ENCODE data around the gene VDAC1.

VDAC1 gene

DNA sequence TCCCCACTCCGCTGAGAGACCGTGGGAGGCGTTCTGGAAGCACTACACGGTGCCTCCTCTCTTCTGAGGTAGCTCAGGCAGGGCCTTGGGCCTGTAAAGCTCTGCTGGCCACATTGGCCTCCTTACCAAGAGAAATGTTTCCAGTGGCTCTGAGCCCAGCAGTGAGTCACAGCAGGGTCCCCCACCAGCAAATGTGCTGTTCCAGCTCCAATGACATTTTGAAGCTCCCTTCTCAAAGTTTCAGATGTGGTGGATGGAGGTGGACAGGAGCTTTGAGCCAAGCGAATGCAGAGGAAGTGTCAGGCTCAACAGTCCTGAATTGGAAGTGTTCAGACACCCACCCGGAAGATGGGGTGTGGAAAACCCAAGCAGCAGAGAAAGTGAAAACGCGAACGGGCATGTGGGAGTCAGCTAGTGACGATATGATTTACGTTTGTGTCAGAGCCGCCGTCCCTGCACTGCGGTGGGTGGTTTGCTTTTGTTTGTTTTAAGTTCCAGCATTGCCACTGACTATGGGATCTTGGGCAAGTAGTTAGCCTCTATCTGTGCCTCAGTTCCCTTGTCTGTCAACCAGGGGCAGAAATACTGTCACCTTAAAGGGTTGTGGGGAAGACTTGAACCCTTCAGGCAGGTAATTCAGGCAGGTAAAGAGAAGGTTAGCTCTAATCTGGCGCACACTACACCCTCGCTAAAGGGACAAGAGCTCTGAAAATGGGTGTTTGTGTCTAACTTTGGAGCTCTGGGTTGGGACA, 74.5 kb downstream of the VDAC1 start:
- H3K9ac ChIP-seq (ENCODE audit: low read length in 5 of 5), result no peak overlapping the region
- H3K4me3 ChIP-seq (ENCODE audit: low read depth in 1 of 5, low read length in 5 of 5), result peak overlapping the region in 2 of 5 donors; percentile 5 to 21
- no peaks in the 10 kb centered on the region for H3K36me3 ChIP-seq (ENCODE audit: control insufficient read depth in 5 of 5, insufficient read depth in 5 of 5, low read length in 5 of 5)
- H3K9me3 ChIP-seq (ENCODE audit: control insufficient read depth in 5 of 5, low read length in 5 of 5), result no peaks in the 10 kb centered on the region
- peaks cover 0 to 28% (median 16%) of the 10 kb centered on the region in 5 donors for H3K4me1 ChIP-seq (ENCODE audit: control insufficient read depth in 5 of 5, insufficient read depth in 5 of 5, low read length in 5 of 5)
- H3K27ac ChIP-seq (ENCODE audit: low read depth, low read length), result no peak overlapping the region
- H3K27me3 ChIP-seq (ENCODE audit: control insufficient read depth in 5 of 5, insufficient read depth in 4 of 5, low read length in 5 of 5), result peaks cover 0 to 8% (median under 1%) of the 10 kb centered on the region in 5 donors

DNA sequence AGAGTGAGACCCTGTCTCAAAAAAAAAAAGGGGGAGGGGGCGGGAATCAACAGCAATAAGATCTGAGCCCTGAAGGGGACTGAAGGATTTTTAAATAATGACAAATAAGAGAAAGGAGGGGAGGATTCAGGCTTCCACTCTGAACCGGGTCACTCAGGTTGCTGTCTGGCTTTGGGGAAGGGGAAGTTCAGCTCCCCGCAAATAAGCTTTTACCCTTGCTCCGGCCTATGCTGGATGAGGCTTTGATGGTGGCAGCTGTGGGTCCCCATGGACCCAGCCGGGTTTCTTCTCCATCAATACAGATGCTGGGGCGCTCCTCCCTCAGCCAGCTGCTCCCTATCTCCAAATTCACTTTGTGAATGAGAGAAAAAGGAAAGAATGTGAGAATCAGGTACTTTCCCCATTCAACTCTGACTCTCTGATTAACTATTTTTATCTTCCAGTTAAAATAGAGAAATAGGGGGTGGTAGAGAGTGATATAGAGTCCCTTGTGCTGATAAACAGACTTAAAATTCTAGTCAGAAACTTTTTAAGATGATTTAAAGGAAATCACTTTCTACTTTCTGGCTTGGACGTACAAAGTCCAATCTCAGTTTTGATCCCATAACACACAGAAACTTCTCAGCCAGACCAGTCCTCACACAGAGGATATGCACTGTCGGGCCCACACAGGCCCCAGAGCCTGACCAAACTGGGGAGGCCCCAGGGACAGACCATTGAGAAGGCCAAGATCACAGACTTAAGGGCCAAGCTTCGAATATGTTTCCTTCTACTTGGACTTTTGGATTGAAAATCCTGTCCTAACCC, 76.0 kb downstream of the VDAC1 start:
- Histone ChIP-seq H3K9me3 (ENCODE audit: control insufficient read depth in 5 of 5, low read length in 5 of 5) (no peaks in the 10 kb centered on the region), H3K36me3 (ENCODE audit: control insufficient read depth in 5 of 5, insufficient read depth in 5 of 5, low read length in 5 of 5) (no peaks in the 10 kb centered on the region), H3K9ac (ENCODE audit: low read length in 5 of 5) (peak overlapping the region in 1 of 5 donors; percentile 3), H3K27me3 (ENCODE audit: control insufficient read depth in 5 of 5, insufficient read depth in 4 of 5, low read length in 5 of 5) (peaks cover 4 to 8% (median 7%) of the 10 kb centered on the region in 5 donors), H3K4me3 (ENCODE audit: low read depth in 1 of 5, low read length in 5 of 5) (no peak overlapping the region), H3K4me1 (ENCODE audit: control insufficient read depth in 5 of 5, insufficient read depth in 5 of 5, low read length in 5 of 5) (peaks cover 0 to 23% (median 12%) of the 10 kb centered on the region in 5 donors), H3K27ac (ENCODE audit: low read depth, low read length) (no peak overlapping the region)

DNA sequence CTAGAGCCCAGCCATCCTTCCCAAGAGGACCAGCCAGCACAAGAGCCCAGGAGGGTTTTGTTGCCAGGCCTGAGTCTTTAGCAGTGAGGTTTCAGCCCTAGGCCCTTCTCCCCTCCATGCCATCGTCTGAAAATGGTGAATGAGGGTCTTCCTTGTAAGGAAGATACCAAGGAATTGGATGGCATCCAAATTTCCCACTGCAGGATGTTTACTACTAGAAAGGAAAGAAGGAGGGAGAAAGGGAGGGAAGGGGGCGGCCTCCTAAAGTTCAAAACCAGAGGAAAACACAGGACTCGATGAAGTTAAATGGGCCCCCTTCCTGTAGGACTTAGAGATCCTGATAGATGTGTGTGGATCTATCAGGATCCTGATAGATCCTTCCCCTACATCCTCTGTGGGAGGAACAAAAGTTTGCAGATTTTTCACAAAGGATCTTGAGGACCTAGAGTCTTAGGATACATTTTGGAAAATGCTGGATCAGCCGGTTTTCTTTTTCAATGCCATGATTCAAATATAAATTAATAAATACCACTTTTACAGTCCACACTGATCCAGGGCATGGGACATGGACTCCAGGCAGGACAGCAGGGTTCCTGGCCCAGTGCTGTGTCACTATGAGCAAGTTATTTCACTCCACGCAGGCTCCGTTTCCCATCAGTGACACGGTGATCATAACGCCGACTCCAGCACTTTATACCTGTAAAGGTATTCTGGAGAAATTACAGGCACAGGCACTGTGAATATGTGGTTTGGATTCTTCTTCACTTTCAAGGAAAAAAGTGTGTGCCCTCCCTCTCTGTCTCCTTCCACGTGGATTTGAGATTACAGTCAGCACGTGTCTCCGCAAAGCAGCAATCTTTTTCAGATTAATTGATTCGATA, 77.2 kb downstream of the VDAC1 start:
- no peak overlapping the region for H3K27ac ChIP-seq (ENCODE audit: low read depth, low read length)
- peaks cover 4 to 8% (median 7%) of the 10 kb centered on the region in 5 donors for H3K27me3 ChIP-seq (ENCODE audit: control insufficient read depth in 5 of 5, insufficient read depth in 4 of 5, low read length in 5 of 5)
- H3K4me1 ChIP-seq (ENCODE audit: control insufficient read depth in 5 of 5, insufficient read depth in 5 of 5, low read length in 5 of 5), result peaks cover 0 to 17% (median 7%) of the 10 kb centered on the region in 5 donors
- no peak overlapping the region for H3K4me3 ChIP-seq (ENCODE audit: low read depth in 1 of 5, low read length in 5 of 5)
- no peaks in the 10 kb centered on the region for H3K36me3 ChIP-seq (ENCODE audit: control insufficient read depth in 5 of 5, insufficient read depth in 5 of 5, low read length in 5 of 5)
- no peak overlapping the region for H3K9ac ChIP-seq (ENCODE audit: low read length in 5 of 5)
- no peaks in the 10 kb centered on the region for H3K9me3 ChIP-seq (ENCODE audit: control insufficient read depth in 5 of 5, low read length in 5 of 5)

DNA sequence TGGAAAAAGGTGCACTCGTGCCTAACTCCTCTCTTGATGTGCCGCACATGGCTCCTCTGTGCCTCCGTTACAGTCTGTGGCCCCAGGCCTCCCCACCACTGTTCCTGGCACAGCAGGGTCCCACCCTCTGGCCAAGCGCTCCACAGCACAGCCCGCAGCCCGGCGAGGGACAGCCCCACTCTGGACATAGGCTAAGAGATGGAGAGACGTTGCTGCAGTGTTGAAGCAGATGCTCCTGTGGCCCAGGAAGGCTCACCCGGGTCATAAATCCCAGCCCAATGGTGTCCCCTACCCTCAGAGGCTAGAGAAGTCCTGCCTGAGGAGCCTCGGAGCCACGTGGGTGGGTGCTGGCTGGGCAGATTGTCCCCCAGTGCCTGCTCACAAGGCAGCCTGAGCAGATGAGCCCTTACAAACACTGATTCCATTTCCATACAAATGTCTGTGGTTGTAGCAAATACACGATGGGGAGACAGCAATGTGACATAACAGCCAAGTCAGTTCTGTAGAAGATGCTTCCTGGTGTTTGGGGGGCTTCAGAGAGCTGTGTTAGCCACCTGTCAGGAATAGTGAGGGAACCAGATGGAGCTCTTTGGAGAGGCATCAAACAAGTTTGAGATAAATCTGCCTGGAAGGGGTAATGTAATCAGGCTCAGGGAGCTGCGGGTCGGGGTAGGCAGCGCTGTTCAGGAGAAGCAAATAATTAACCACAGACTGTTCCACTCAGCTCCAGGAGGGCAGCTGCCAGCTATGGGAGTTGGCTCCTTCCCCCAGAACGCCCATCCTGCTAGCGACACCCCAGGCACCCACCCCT, 78.1 kb downstream of the VDAC1 start:
- H3K4me1 ChIP-seq (ENCODE audit: control insufficient read depth in 5 of 5, insufficient read depth in 5 of 5, low read length in 5 of 5), result peaks cover 0 to 17% (median 7%) of the 10 kb centered on the region in 5 donors
- H3K27ac ChIP-seq (ENCODE audit: low read depth, low read length), result no peak overlapping the region
- H3K9me3 ChIP-seq (ENCODE audit: control insufficient read depth in 5 of 5, low read length in 5 of 5), result no peaks in the 10 kb centered on the region
- H3K27me3 ChIP-seq (ENCODE audit: control insufficient read depth in 5 of 5, insufficient read depth in 4 of 5, low read length in 5 of 5), result peaks cover 4 to 8% (median 7%) of the 10 kb centered on the region in 5 donors
- H3K4me3 ChIP-seq (ENCODE audit: low read depth in 1 of 5, low read length in 5 of 5), result no peak overlapping the region
- H3K36me3 ChIP-seq (ENCODE audit: control insufficient read depth in 5 of 5, insufficient read depth in 5 of 5, low read length in 5 of 5), result no peaks in the 10 kb centered on the region
- no peak overlapping the region for H3K9ac ChIP-seq (ENCODE audit: low read length in 5 of 5)

DNA sequence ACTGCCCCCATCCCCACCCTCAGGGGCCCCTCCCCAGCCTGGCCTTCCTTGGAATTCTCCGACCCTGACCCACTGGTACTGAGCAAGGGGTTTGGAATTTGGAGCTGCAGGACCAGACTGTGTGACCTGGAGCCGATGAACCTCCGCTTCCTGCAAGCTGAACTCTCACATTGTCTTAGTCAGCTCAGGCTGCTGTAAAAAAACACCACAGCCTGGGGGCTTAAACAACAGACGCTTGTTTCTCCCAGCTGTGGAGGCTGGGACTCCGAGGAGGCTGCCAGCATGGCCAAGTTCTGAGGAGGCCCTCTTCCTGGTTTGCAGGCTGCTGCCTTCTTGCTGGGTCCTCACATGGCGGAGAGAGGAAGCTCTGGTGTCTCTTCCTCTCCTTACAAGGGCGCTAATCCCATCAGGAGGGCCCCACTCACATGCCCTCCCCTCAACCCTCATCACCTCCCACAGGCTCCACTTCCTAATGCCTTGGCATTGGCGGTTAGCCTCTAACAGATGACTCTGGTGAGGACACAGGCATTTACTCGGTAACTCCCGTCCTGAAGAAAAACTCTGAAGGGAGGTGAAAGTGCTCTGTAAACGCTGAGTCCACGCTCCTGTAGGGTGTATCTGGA, 78.8 kb downstream of the VDAC1 start:
- no peak overlapping the region for H3K27ac ChIP-seq (ENCODE audit: low read depth, low read length)

DNA sequence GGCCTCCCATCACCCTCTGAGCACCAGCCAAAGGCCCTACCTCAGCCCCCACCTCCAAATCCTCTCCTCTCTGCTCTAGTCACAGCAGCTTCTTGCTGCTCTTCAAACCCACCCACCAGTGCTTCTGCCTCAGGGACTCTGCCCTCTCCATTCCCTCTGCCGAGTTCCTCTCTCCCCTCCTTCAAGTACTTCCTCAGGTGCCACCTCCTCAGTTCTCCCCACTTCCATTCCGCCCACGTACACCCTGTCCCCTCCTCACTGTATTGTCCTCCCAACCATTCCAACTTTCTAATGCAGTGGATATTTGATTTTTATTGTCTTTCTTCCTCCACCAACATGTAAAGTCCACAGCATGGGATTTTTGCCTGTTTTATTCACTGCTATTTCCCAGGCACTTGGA, 79.5 kb downstream of the VDAC1 start:
- Histone ChIP-seq H3K27me3 (ENCODE audit: control insufficient read depth in 5 of 5, insufficient read depth in 4 of 5, low read length in 5 of 5) (peaks cover 4 to 8% (median 7%) of the 10 kb centered on the region in 5 donors), H3K27ac (ENCODE audit: low read depth, low read length) (no peak overlapping the region), H3K36me3 (ENCODE audit: control insufficient read depth in 5 of 5, insufficient read depth in 5 of 5, low read length in 5 of 5) (no peaks in the 10 kb centered on the region), H3K9ac (ENCODE audit: low read length in 5 of 5) (no peak overlapping the region), H3K4me3 (ENCODE audit: low read depth in 1 of 5, low read length in 5 of 5) (no peak overlapping the region), H3K4me1 (ENCODE audit: control insufficient read depth in 5 of 5, insufficient read depth in 5 of 5, low read length in 5 of 5) (peaks cover 0 to 9% (median 2%) of the 10 kb centered on the region in 5 donors), H3K9me3 (ENCODE audit: control insufficient read depth in 5 of 5, low read length in 5 of 5) (no peaks in the 10 kb centered on the region)

More for the DNA sequence above, 78.8 kb downstream of the VDAC1 start:
- Histone ChIP-seq H3K9me3 (ENCODE audit: control insufficient read depth in 5 of 5, low read length in 5 of 5) (no peaks in the 10 kb centered on the region), H3K36me3 (ENCODE audit: control insufficient read depth in 5 of 5, insufficient read depth in 5 of 5, low read length in 5 of 5) (no peaks in the 10 kb centered on the region), H3K4me3 (ENCODE audit: low read depth in 1 of 5, low read length in 5 of 5) (no peak overlapping the region), H3K9ac (ENCODE audit: low read length in 5 of 5) (no peak overlapping the region), H3K4me1 (ENCODE audit: control insufficient read depth in 5 of 5, insufficient read depth in 5 of 5, low read length in 5 of 5) (peaks cover 0 to 14% (median 7%) of the 10 kb centered on the region in 5 donors), H3K27me3 (ENCODE audit: control insufficient read depth in 5 of 5, insufficient read depth in 4 of 5, low read length in 5 of 5) (peaks cover 4 to 8% (median 7%) of the 10 kb centered on the region in 5 donors)

DNA sequence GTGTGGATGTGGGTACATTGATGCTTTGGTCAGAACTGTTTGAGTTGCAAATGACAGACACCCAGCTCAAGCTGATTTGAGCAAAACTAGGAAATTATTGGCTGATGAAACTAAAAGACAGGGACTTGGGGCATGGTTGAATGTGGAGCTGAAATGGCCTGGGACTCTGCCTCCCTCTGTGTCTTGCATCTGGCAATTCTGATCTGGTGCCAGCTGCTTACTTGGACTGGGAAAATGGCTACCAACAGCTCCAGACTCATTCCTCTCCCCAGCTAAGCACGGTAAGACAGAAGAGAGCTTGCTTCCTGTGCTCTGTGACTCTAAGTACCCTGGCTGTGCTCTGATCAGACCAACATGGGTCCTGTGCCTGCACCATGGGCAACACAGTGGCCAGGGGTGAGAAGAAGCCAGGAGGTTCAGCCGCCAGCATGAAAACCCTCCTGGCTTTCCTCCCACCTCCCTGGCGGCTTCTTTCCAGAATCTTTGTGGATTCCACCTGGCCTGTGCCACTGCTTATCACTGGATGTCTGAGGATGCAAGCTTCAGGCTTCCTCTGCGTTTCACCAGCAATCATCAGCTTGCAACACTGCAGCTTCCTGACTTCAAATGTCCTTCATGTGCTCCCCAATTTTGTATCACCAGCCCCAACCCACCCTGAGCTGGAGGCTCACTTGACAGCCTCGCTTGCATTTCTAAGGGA, 80.4 kb downstream of the VDAC1 start:
- Histone ChIP-seq H3K36me3 (ENCODE audit: control insufficient read depth in 5 of 5, insufficient read depth in 5 of 5, low read length in 5 of 5) (no peaks in the 10 kb centered on the region), H3K27ac (ENCODE audit: low read depth, low read length) (no peak overlapping the region)

DNA sequence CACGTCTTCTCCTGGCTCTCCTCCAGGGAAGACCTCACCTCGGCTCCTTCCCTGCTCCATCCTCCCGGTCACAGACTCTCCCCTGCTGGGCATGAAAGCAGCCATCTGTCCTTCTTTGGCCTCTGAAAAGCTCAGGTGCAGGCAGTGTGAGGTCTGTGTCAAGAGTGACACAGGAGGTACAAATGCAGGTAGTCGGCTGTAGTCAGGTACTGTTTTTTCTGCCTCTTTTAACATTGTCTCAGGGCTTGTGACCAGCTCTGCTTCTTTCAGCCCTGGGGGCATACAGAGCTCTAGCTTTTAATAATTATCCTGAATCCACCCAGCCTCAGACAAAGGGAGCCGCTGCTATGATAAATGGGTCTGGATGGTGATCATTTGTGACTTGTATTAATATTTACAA, 82.8 kb downstream of the VDAC1 start:
- Histone ChIP-seq H3K27ac (ENCODE audit: low read depth, low read length) (no peak overlapping the region), H3K36me3 (ENCODE audit: control insufficient read depth in 5 of 5, insufficient read depth in 5 of 5, low read length in 5 of 5) (no peaks in the 10 kb centered on the region), H3K4me1 (ENCODE audit: control insufficient read depth in 5 of 5, insufficient read depth in 5 of 5, low read length in 5 of 5) (peaks cover 0 to 5% (median 0%) of the 10 kb centered on the region in 5 donors), H3K9ac (ENCODE audit: low read length in 5 of 5) (no peak overlapping the region), H3K27me3 (ENCODE audit: control insufficient read depth in 5 of 5, insufficient read depth in 4 of 5, low read length in 5 of 5) (peaks cover 4 to 10% (median 8%) of the 10 kb centered on the region in 5 donors), H3K4me3 (ENCODE audit: low read depth in 1 of 5, low read length in 5 of 5) (no peak overlapping the region), H3K9me3 (ENCODE audit: control insufficient read depth in 5 of 5, low read length in 5 of 5) (no peaks in the 10 kb centered on the region)

More for the DNA sequence above, 80.4 kb downstream of the VDAC1 start:
- Histone ChIP-seq H3K9ac (ENCODE audit: low read length in 5 of 5) (no peak overlapping the region), H3K9me3 (ENCODE audit: control insufficient read depth in 5 of 5, low read length in 5 of 5) (no peaks in the 10 kb centered on the region), H3K4me3 (ENCODE audit: low read depth in 1 of 5, low read length in 5 of 5) (no peak overlapping the region), H3K4me1 (ENCODE audit: control insufficient read depth in 5 of 5, insufficient read depth in 5 of 5, low read length in 5 of 5) (peaks cover 0 to 5% (median 0%) of the 10 kb centered on the region in 5 donors), H3K27me3 (ENCODE audit: control insufficient read depth in 5 of 5, insufficient read depth in 4 of 5, low read length in 5 of 5) (peaks cover 4 to 9% (median 7%) of the 10 kb centered on the region in 5 donors)
